Choroid plexus epithelial cell (primary cell): ENCODE measurements around the gene RMI2.

Source experiments
- DNase-seq: peaks from one replicate; pipeline ENCODE4 v3.0.0-alpha.2; 2010; ENCODE audit warnings: low read depth
- H3K4me3 ChIP-seq: 2 replicates; pipeline ENCODE4 v1.5.1; 2011; ENCODE audit warnings: low read depth, mild to moderate bottlenecking, control low read depth, low read length, moderate library complexity
- CTCF ChIP-seq: conservative IDR thresholded peaks from 2 replicates; pipeline ENCODE4 v1.5.1; 2011; ENCODE audit warnings: low read depth, mild to moderate bottlenecking, control low read depth, inconsistent platforms, low read length, moderate library complexity

Gene RMI2

GRCh38 chr16:11319529-11320146 lies 25.6 kb upstream of the RMI2 start:
- DNase-seq: no peak
- H3K4me3 ChIP-seq: no peak overlapping the region
- no peak for TF ChIP-seq CTCF

- no peak for DNase-seq
- no peak for TF ChIP-seq CTCF
- H3K4me3 ChIP-seq: no peak overlapping the region
These were observed 25.1 kb upstream of the RMI2 start for GRCh38 chr16:11320170-11320569.

DNA sequence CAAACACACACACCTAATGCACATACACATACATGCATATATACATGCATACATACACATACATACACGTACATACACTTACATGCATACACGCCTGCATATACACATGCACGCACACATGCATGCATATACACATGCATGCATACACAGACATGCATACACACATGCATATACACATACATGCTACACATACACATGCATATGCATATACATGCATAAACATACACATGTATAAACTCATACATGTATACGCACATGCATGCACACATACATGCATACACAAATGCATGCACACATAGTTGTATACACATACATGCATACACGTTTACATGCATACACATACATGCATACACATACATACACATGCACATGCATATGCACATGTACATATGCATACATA lies 23.6 kb upstream of the RMI2 start:
- no peak for TF ChIP-seq CTCF
- DNase-seq: no peak
- H3K4me3 ChIP-seq: no peak overlapping the region

GRCh38 chr16:11322823-11323222 lies 22.4 kb upstream of the RMI2 start:
- DNase-seq: no peak

GRCh38 chr16:11323551-11324336 lies 21.5 kb upstream of the RMI2 start:
- no peak overlapping the region for H3K4me3 ChIP-seq
- no peak for TF ChIP-seq CTCF
- no peak for DNase-seq

More at GRCh38 chr16:11322823-11323222, 22.4 kb upstream of the RMI2 start:
- TF ChIP-seq CTCF: no peak
- H3K4me3 ChIP-seq: no peak overlapping the region

- DNase-seq: no peak
- no peak overlapping the region for H3K4me3 ChIP-seq
These were observed 19.7 kb upstream of the RMI2 start for GRCh38 chr16:11325404-11326083.

More at GRCh38 chr16:11325404-11326083, 19.7 kb upstream of the RMI2 start:
- no peak for TF ChIP-seq CTCF
